HG03521 (cell line): ENCODE measurements around the gene ZNF442.
"Not testable (repeated sequence)": the region's sequence is repeated elsewhere in the genome, so short reads cannot be mapped to it uniquely, and the experiment has no call there.

Experiments used
- ATAC-seq: cut with Tn5 transposase; IDR thresholded peaks from one replicate; pipeline ENCODE4 v1.9.1; 2021; ENCODE audit warnings: mild to moderate bottlenecking, moderate library complexity; ENCODE audit not compliant: unreplicated experiment

Gene ZNF442

DNA sequence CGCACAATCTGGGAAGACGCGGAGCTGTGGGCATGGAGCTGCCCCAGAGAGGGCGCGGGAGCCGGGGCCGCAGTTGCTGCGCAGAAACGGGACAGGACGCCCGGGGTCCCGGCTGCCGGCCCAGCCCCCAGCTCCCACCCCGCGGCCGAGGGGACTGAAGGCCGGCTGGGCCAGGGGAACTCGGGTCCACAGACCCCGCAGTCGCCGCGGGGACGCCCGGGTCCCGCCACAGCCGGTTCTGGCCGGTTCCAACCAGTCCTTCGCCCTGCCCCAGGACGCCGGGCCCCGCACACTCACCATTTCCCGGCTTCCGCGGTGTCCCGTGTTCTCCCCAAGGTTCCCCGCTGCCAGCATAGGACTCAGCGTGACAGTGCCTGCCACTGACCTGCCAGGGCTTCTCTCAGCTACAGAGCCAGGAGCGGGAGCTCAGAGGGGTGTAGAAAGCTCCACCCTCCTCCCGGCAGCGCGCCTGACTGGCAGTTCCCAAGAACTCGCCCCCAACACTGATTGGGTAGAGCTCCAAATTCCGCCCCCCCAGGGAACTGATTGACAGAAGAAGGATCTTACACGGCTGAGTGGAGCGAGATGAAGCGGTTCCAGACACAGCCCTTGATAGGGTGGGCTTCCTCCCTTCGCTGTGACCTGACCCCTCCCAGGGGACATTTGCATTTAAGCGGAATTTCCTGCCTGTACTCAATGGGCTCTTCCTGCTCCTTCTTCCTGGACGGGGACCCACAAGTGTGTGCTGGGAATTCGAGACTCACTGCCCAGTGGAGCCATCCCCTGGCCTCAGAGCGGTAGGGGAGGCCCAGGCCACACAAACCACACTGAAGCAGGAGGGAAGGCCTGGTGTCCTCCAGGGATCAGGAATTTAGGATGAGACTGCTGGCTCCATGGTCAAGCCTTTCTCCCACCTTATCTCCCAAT is at the start of gene ZNF442:
TSS of gene ZNF442 (minus strand) at position 448 of the 927 bp plus-strand sequence. CDS start 2,052 bp downstream, outside the sequence.
- ATAC-seq, result peak; percentile 68

DNA sequence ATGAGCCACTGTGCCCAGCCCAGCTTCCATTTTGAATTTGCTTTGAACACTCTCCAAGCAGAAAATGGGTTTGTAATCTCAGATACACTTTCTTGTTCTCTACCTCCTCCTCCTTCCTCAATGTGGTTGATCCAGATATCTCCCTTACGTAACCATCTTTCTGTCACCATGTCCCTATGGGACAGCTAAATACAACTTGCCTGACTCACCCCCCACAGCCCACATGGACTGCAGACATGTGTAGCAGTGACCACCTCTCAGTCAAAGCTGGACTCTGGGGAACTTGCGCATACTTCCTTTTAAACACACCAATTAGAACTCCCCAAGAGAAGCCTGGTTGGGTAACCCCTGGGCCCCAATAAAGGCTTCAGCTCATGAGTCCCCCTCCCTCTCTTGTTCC is 46.4 kb upstream of the ZNF442 start:
- ATAC-seq, result no peak

DNA sequence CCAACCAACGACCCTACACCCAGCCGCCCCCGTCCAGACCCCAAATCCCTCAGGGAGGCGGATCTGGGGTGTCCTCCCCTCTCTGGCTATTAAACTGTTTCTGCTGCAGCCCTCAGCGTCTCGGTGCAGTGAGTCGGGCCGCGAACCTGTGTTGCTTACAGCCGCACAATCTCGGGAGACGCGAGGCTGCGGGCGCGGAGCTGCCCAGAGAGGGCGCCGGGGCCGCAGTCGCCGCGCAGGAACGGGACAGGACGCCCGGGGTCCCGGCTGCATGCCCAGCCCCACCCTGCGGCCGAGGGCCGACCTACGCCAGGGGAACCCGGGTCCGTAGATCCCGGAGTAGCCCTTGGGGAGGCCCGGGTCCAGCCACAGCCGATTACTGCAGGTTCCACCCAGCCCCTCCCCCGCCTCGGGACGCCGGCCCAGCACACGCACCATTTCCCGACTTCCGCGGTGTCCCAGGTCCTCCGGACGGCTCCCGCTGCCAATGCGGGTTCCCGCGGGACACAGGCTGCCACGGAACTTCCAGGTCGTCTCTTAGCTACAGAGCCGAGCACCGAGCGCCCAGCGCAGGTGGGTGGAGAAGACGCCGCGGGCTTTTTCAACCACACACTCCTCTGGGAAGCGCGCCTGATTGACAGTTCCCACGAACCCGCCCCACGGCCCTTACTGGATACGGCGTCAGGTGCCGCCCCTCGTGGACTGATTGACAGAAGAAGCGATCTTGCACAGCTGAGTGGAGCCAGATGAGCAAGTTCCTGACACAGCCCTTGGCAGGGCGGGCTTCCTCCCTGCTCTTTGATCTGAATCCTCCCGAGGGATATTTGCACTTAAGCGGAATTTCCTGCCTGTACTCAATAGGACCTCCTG is 35.4 kb upstream of the ZNF442 start, which contains the start of gene ZNF799:
TSS of gene ZNF799 (minus strand) at position 639 of the 870 bp plus-strand sequence. CDS start at position 438, 201 bp downstream.
- peak; percentile 81 for ATAC-seq

DNA sequence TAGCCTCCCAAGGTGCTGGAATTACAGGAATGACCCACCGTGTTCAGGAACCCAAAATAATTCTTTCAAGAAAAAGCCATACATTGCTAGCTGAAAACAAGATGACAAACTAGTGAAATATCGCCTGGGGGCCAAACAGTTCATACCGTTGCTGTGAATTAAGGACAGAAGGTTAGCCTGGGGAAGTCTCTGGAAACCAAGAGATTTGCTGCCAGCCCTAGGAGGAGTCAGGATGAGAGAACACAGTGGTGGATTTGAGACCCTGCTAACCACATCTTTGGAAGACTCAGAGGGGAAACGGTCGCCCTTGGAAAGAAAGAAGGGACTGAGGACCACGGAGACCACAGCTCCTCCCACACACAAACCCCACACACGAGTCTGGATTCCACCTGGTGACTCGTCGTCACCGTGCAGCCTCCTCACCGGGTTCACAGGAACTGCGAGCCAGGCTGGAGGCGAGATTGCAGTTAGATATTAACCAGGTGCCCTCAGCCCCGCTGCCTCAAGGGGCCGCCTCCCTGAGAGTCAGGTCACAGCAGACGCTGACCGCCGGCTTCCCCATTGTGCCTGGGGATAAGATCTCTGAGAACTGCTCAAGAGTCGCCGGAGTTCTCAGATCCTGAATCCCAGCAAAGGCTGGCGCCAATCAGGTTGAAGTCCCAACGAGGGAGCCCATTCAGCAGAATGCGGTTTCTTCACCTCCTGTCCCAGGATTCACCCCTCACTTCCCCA is 34.6 kb upstream of the ZNF442 start:
- peak; percentile 21 for ATAC-seq

DNA sequence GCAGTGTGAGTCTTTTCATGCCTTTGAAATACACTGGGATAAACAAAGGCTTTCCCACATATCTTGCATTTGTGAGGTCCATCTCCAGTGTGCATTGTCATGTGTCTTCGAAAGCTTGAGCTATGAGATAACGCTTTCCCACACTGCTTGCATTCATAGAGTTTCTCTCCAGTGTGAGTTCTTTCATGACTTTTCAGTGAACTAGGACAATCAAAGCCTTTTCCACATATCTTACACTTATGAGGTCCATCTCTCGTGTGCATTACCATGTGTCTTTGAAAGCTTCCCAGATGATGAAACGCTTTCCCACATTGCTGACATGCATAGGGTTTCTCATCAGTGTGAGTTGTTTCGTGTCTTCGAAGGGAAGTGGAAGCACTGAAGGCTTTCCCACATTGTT is 25.7 kb upstream of the ZNF442 start:
- ATAC-seq, result not testable (repeated sequence)

DNA sequence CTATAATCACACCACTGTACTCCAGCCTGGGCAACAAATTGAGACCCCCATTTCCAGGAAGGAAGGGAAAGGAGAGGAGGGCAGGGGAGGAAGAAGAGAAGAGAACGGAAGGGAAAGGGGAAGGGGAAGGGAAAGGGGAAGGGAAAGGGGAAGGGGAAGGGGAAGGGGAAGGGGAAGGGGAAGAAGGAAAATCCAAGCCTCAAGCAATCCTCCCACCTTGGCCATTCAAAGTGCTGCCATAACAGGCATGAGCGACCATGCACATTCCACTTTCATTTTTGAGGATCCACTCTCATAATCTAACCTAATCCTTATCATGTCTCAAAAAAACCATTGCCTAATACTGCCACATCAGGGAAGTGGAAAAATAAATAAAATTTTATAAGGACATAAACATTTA is 20.9 kb upstream of the ZNF442 start:
- not testable (repeated sequence) for ATAC-seq

DNA sequence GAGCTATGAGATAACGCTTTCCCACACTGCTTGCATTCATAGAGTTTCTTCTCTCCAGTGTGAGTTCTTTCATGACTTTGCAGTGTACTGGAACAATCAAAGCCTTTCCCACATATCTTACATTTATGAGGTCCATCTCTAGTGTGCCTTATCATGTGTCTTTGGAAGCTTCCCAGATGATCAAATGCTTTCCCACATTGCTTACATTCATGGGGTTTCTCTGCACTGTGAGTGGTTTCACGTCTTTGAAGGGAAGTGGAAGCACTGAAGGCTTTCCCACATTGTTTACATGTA is 14.9 kb upstream of the ZNF442 start:
- ATAC-seq, result no peak

DNA sequence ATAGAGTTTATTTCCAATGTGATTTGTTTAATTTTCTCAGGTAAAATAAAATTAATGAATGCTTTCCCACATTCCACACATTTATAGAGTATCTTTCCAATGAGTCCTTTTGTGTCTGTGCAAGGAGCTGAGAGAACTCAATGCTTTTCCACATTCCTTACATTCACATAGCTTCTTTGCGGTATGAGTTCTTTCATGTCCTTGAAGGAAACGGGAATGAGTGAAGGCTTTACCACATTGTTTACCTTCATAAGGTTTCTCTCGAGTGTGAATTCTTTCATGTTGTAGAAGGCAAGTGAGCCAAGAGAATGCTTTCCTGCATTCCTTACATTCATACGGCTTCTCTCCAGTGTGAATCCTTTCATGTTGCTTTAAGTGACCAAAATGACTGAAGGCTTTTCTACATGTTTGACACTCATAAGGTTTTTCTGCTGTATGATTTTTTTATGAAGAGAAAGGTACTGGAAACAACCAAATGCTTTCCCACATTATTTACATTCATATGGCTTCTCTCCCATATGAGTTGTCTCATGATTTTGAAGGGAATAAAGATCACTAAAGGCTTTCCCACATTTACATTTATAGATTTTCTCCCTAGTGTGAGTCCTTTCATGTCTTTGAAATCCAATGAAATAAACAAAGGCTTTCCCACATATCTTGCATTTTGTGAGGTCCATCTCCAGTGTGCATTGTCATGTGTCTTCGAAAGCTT is 14.4 kb upstream of the ZNF442 start:
- ATAC-seq, result no peak

DNA sequence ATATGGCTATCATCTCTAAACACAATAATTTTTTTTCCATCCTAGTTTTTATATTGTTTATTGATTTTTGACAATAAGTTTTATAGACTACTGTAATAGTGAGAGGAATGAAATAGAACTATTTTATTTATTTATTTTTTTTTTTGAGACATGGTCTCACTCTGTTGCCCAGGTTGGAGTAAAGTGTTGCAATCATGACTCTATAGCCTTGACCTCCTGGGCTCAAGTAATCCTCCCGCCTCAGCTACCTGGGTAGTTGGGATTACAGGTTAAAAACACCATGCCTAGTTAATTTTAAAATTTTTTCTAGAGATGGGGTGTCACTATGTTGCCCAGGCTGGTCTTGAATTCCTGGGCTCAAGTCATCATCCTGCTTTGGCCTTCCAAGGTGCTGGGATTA is 8.5 kb upstream of the ZNF442 start:
- ATAC-seq, result no peak

DNA sequence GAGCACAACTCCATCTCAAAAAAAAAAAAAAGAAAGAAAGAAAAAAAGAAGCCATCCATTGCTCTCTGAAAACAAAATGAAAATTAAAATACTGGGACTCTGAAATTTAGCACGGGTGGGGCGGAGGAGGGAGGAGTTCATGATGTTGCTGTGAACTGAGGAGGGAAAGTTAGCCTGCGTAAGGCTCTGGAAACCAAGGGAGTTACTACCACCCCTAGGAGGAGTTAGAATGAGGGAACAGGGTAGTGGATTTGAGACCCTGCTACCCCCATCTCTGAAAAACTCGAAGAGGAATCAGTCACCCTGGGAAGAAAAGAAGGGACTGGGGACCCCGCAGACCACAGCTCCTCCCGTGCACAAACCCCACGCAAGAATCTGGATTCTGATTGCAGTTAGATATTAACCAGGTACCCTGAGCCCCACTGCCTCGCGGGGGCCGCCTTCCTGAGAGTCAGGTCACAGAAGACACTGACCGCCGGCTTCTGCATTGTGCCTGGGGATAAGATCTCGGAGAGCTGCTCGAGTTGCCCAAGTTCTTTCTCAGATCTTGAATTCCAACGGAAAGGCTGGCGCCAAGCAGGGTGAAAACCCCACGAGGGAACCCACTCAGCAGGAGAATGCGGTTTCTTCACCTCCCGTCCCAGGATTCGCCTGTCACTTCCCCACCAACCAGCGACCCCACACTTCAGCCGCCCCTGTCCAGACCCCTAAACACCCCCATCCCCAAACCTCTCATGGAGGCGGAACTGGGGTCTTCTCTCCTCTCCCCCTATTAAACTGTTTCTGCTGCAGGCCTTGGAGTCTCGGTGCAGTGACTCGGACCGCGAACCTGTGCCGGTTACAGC is 870 bp downstream of the ZNF442 start:
- ATAC-seq, result peak; percentile 17

DNA sequence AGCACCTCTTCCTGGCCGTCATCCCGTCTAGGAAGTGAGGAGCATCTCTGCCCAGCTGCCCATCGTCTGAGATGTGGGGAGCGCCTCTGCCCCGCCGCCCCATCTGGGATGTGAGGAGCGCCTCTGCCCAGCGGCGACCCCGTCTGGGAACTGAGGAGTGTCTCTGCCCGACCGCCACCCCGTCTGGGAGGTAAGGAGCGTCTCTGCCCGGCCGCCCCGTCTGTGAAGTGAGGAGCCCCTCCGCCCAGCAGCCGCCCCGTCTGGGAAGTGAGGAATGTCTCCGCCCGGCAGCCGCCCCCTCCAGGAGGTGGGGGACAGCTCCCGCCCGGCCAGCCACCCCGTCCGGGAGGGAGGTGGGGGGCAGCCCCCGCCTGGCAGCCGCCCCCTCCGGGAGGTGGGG is 3.2 kb downstream of the ZNF442 start:
- ATAC-seq, result not testable (repeated sequence)

DNA sequence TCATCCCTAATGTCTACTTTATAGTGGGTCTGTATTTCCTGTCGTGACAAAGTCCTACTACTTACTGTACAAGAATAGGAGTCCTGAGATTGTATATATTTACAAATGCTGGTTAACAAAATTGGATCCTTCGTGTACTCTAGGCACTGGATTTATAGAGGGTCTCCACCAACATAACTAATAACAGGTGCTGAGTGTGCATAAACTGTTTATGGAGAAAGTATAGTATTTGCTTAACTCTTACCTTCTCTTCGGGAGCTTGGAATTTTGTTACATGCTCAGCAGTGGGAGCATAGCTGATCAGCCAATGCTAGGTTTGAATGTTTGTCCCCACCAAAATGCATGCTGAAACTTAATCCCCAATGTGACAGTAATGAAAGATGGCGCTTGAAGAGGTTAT is 12.1 kb downstream of the ZNF442 start:
- no peak for ATAC-seq

DNA sequence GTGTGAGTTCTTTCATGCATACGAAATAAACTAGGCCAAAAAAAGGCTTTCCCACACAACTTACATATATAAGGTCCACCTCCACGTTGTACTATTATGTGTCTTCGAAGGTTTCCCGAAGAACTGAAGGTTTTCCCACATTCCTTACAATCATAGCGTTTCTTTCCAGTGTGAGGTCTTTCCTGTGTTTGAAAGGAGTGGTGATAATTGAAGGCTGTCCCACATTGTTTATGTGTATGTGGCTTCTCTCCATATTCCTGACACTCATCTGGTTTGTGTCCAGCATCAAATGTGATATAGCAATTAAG is 14.6 kb downstream of the ZNF442 start:
- no peak for ATAC-seq

DNA sequence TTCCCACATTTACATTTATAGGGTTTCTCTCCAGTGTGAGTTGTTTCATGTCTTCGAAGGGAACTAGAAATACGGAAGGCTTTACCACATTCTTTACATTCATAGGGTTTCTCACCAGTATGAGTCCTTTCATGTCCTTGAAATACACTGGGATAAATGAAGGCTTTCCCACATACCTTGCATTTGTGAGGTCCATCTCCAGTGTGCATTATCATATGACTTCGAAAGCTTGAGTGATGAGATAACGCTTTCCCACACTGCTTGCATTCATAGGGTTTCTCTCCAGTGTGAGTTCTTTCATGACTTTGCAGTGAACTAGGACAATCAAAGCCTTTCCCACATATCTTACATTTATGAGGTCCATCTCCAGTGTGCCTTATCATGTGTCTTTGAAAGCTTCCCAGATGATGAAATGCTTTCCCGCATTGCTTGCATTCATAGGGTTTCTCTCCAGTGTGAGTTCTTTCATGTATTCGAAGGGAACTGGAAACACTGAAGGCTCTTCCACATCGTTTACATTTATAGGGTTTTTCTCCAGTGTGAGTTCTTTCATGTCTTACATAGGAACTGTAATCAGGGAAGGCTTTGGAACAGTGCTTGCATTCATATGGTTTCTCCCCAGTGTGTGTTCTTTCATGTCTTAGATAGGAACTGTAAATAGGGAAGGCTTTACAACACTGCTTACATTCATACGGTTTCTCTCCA is 15.1 kb downstream of the ZNF442 start:
- no peak for ATAC-seq

DNA sequence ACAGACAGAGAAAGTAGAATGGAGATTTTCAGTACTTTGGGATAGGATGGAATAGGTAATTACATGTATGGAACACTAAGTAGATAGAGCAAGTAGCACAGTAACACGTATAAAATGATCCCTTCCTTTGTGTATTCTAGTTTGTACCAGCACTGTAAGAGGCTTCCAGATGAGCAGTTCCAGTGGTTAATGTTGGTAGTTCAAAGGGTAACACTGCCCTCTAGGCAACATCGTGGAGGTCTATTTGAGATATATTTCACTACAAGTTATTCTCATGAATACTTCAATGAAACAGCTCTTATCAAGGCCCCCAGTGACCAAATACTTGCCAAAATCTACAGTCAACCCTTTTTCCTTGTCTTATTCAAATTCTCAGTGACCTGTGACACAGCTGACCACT is 18.6 kb downstream of the ZNF442 start:
- no peak for ATAC-seq

DNA sequence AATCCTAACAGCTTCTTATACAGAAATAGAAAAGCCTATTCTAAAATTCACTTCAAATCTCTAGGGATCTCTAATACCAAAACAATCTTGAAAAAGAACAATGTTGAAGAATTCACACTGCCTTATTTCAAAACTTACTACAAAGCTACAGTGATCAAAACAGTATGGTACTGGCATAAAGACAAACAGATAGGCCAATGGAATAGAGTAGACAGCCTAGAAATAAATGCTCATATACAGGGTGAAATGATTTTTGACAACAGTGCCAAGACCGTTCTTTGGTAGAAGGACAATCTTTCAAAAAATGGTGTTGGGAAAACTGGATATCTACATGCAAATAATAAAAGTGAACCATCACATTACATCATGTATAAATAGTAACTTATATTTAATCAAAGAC is 20.3 kb downstream of the ZNF442 start:
- ATAC-seq, result no peak

DNA sequence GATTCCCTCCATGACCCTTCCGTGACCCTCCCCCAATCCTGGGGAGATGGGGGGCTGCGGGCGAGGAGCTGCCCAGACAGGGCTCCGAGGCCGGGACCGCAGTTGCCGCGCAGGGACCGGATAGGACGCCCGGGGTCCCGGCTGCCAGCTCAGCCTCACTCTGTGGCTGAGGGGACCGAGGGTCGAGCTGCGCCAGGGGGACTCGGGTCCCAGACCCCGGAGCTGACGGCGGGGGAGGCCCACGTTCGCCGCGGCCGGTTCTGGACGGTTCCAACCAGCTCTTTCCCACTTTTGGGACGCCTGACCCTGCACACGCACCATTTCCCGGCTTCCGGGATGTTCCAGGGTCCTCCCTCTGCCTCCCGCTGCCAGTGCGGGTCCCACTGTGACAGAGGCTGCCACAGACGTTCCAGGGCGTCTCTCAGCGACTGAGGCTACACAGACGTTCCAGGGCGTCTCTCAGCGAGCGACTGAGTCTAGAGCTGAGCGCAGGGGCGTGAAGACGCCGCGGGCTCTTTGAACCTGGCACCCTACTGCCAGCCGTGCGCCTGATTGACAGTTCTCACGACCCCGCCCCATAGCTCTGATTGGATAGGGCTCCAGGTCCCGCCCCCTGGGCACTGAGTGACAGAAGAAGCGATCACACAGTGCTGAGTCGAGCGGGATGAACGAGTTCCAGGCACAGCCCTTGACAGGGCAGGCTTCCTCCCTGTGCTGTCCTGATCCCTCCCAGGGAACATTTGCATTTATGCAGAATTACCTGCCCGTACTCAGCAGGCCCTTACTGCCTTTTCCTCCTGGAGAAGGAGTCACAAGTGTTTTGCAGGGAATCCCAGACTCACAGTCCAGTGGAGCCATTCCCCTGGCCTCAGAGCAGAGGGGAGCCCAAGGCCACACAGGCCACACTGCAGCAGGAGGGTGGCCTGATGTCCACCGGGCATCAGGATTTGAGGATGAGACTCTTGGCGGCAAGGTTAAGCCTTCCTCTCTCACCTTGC is 32.0 kb downstream of the ZNF442 start, which contains the start of gene ZNF563:
TSS of gene ZNF563 (minus strand) at position 472 of the 998 bp plus-strand sequence. CDS start at position 321, 151 bp downstream.
- ATAC-seq, result peak; percentile 93
